ENCODE measurements around the gene MAN1A2.

DNA sequence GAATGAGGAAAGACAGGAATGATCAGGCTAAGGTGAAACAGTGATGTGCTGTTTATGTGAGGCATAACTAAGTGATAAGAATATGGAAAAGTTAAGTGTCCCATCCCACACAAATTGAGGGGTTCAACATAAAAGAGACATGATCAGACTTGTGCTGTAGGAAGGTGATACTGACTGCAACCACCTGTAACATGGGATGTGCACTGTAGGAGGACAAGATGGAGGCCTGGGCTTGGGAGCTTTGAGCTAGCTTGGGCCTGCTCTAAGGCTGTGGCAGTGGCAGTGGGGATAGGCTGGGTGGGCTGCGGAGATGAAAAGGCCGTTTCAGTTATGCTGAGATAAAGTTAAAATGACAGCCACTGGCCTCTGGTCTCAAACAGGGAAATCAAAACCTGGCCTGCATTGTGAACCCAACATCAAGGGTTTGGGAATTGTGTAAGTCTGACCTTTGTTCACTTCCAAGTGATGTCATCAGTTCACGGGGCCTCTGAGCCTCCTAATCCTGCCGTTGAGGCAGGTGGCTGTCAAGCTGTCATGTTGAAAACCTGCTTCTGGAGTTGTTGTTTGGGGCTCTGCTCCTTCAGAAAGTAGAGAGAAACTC is 177.4 kb downstream of the MAN1A2 start:
- TF ChIP-seq, protein P1, sequence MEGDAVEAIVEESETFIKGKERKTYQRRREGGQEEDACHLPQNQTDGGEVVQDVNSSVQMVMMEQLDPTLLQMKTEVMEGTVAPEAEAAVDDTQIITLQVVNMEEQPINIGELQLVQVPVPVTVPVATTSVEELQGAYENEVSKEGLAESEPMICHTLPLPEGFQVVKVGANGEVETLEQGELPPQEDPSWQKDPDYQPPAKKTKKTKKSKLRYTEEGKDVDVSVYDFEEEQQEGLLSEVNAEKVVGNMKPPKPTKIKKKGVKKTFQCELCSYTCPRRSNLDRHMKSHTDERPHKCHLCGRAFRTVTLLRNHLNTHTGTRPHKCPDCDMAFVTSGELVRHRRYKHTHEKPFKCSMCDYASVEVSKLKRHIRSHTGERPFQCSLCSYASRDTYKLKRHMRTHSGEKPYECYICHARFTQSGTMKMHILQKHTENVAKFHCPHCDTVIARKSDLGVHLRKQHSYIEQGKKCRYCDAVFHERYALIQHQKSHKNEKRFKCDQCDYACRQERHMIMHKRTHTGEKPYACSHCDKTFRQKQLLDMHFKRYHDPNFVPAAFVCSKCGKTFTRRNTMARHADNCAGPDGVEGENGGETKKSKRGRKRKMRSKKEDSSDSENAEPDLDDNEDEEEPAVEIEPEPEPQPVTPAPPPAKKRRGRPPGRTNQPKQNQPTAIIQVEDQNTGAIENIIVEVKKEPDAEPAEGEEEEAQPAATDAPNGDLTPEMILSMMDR (IDR thresholded peaks at IDR 0.05; ENCODE audit: poor library complexity), result no peak
- TF ChIP-seq EZH2 (IDR thresholded peaks at IDR 0.05; ENCODE audit: borderline replicate concordance), result no peak

Data from hepatocyte (in vitro differentiated cells).